K562 (cell line): Measurements from ENCODE around the gene CARMIL1. TPM values are rescaled to one million over a fixed set of nuclear protein-coding genes. Genes with fewer than 3 reads are reported as not detected.

Experiments
- ATAC-seq: fragments of 200-7000 bp; cut with Tn5 transposase; 3 replicates; pipeline ENCODE4 v1.9.1; 2020; ENCODE audit warnings: moderate library complexity
- BruUV-seq: library from RNA; stranded (reverse); fragments of 400-500 nt; replicated peaks from 2 replicates; lab custom pipeline; 2021; lab: Mats Ljungman, UMichigan
- CTCF ChIA-PET: fragments of 300-600 bp; formaldehyde crosslinking; extraction: SDS; loops from one replicate; lab custom pipeline; 2021; ENCODE audit warnings: low intra/inter-chr PET ratio; lab: Yijun Ruan, JAX
- POLR2A ChIA-PET: fragments of 300-600, 350-650 bp; sonication (Branson Sonifier 250); formaldehyde crosslinking; extraction: SDS; loops from one replicate; lab custom pipeline; 2021; ENCODE audit warnings: antibody characterized with exemption, inconsistent platforms; lab: Yijun Ruan, JAX
- DNase-seq, 4 experiments: peaks; one replicate each; pipeline versions ENCODE4 v3.0.0 to v3.0.0-alpha.2; 2011 to 2018; ENCODE audit warnings: low spot score in 3 of 4, mixed read lengths in 3 of 4; ENCODE audit errors: extremely low read depth in 1 of 4
- FAIRE-seq: peaks from 2 replicates; lab custom pipeline; 2011; peaks lifted over from hg19 to GRCh38; lab: Jason Lieb, UNC
- H2AFZ ChIP-seq: 2 replicates; pipeline ENCODE4 v1.6.0; 2011; ENCODE audit warnings: low read depth, low read length, control low read depth, inconsistent platforms
- H3K27ac ChIP-seq: fragments of 200-600 bp; 3 replicates; pipeline ENCODE4 v1.8.0; 2011; ENCODE audit warnings: low read depth, mild to moderate bottlenecking, control low read depth, inconsistent platforms, low read length, moderate library complexity, mixed read lengths; ENCODE audit errors: extremely low read depth
- H3K27me3 ChIP-seq, 2 experiments: fragments of 300-600 bp in 1 of 2; 2 replicates in 1 of 2; 3 replicates in 1 of 2; pipeline versions ENCODE4 v1.6.0 to v1.8.0; 2011; ENCODE audit warnings: inconsistent platforms in 2 of 2, low read length in 2 of 2, mild to moderate bottlenecking in 1 of 2, mixed read lengths in 1 of 2, moderate library complexity in 1 of 2; ENCODE audit not compliant: control insufficient read depth in 2 of 2, insufficient read depth in 2 of 2
- H3K36me3 ChIP-seq: fragments of 300-600 bp; 3 replicates; pipeline ENCODE4 v1.8.0; 2011; ENCODE audit warnings: mild to moderate bottlenecking, low read length, inconsistent platforms; ENCODE audit not compliant: control insufficient read depth, insufficient read depth
- H3K4me1 ChIP-seq, 2 experiments: fragments of 200-600 bp in 1 of 2; replicated peaks in 1 of 2; 2 replicates in 1 of 2; 3 replicates in 1 of 2; pipeline versions ENCODE4 v1.5.1 to v1.8.0; 2011; ENCODE audit warnings: inconsistent platforms in 2 of 2, low read length in 2 of 2, mild to moderate bottlenecking in 1 of 2, mixed read lengths in 1 of 2, moderate library complexity in 1 of 2; ENCODE audit not compliant: control insufficient read depth in 2 of 2, insufficient read depth in 2 of 2
- H3K4me2 ChIP-seq: 2 replicates; pipeline ENCODE4 v1.6.1; 2011; ENCODE audit warnings: low read length, control low read depth, inconsistent platforms, mixed read lengths; ENCODE audit not compliant: insufficient read depth
- H3K4me3 ChIP-seq: fragments of 200-600 bp; sonication (generic), shearing (Covaris generic); 2 replicates; pipeline ENCODE4 v1.5.1; 2016; ENCODE audit warnings: control low read depth, inconsistent platforms
- H3K79me2 ChIP-seq: fragments of 200-600 bp; 3 replicates; pipeline ENCODE4 v1.8.0; 2011; ENCODE audit warnings: low read length, inconsistent platforms; ENCODE audit not compliant: control insufficient read depth, insufficient read depth
- H3K9ac ChIP-seq, 2 experiments: 2 replicates each; pipeline versions ENCODE4 v1.6.0 to v1.6.1; 2011; ENCODE audit warnings: low read depth in 2 of 2, low read length in 2 of 2, control low read depth in 1 of 2, inconsistent platforms in 1 of 2, mild to moderate bottlenecking in 1 of 2, mixed read lengths in 1 of 2; ENCODE audit not compliant: insufficient read depth in 1 of 2
- H3K9me1 ChIP-seq: one replicate; pipeline ENCODE4 v1.6.0; 2011; ENCODE audit warnings: inconsistent platforms, mild to moderate bottlenecking, low read length, moderate library complexity; ENCODE audit not compliant: control insufficient read depth, insufficient read depth
- H3K9me3 ChIP-seq: replicated peaks from 2 replicates; pipeline ENCODE4 v1.5.1; 2011; ENCODE audit warnings: low read depth, low read length, inconsistent platforms; ENCODE audit not compliant: control insufficient read depth, insufficient read depth
- H4K20me1 ChIP-seq: replicated peaks from 2 replicates; pipeline ENCODE4 v1.6.1; 2011; ENCODE audit warnings: low read length, inconsistent platforms, mixed read lengths; ENCODE audit not compliant: control insufficient read depth, insufficient read depth
- DNMT1 ChIP-seq: fragments of 450-650 bp; IDR thresholded peaks from 2 replicates; pipeline ENCODE4 v1.6.1; 2016; ENCODE audit warnings: antibody characterized with exemption, mild to moderate bottlenecking
- ELK3 ChIP-seq: fragments of 450-650 bp; formaldehyde crosslinking; IDR thresholded peaks from 2 replicates; pipeline ENCODE4 v1.4.0; 2020; ENCODE audit warnings: mild to moderate bottlenecking
- JUND ChIP-seq, 2 experiments: IDR thresholded peaks; 2 replicates in 1 of 2; 3 replicates in 1 of 2; pipeline ENCODE4 v1.6.1; 2011; ENCODE audit warnings: borderline replicate concordance in 2 of 2, low read depth in 2 of 2, low read length in 2 of 2, improper control_type of control experiment in 1 of 2, missing biosample characterization in 1 of 2, missing genetic modification characterization in 1 of 2, missing genetic modification reagents in 1 of 2
- NR3C1 ChIP-seq: sonication (generic); formaldehyde crosslinking; IDR thresholded peaks from 2 replicates; pipeline ENCODE4 v1.8.1; 2022; ENCODE audit warnings: missing genetic modification reagents
- REST ChIP-seq, 2 experiments: fragments of 450-650 bp; formaldehyde crosslinking in 1 of 2; IDR thresholded peaks; 2 replicates each; pipeline versions ENCODE4 v1.4.0 to v1.6.1; 2014 to 2020; ENCODE audit warnings: mild to moderate bottlenecking in 2 of 2, borderline replicate concordance in 1 of 2, low read depth in 1 of 2
- ZBTB49 ChIP-seq: sonication (generic); formaldehyde crosslinking; IDR thresholded peaks from 2 replicates; pipeline ENCODE4 v1.8.0; 2022; ENCODE audit warnings: missing genetic modification reagents, mild to moderate bottlenecking, borderline replicate concordance
- ZNF395 ChIP-seq: fragments of 200-800 bp; sonication (Bioruptor generic); IDR thresholded peaks from 2 replicates; pipeline ENCODE4 v1.6.1; 2017; ENCODE audit warnings: missing genetic modification characterization, missing compliant biosample characterization
- WGBS: fragments of 100-300 bp; shearing (Covaris generic); methylation state at CpG from one replicate; pipeline ENCODE4 v1.1.6; 2016; ENCODE audit warnings: low coverage, mixed read lengths; ENCODE audit not compliant: insufficient coverage; ENCODE audit errors: missing lambda C conversion rate; 5-methylcytosine and 5-hydroxymethylcytosine counted together
- in situ Hi-C: fragments of 300-500 bp; cut with MboI; formaldehyde crosslinking; loops from 4 replicates; pipeline ENCODE4 v1.15.0; 2018; ENCODE audit warnings: inconsistent platforms, mixed read lengths
- intact Hi-C: fragments of 100-400 bp; cut with micrococcal nuclease; formaldehyde crosslinking; loops from 2 replicates; pipeline ENCODE4 v1.14.2; 2022
- polyA plus RNA-seq, 8 experiments: library from polyadenylated mRNA; depleted of rRNA in 4 of 8; stranded (reverse) in 5 of 8; unstranded in 3 of 8; fragments of >200 nt; fragmentation: Nextera tagmentation in 2 of 8; fragmentation: Illumina TruSeq in 1 of 8; extraction: Ambion mirVana in 2 of 8; extraction: Trizol in 1 of 8; gene quantifications; 2 replicates each; pipeline versions ENCODE4 v1.2.1 to v1.2.3, GENCODE V29; 2011 to 2014; ENCODE audit warnings: inconsistent platforms in 1 of 8, missing spikeins in 1 of 8
- total RNA-seq, 7 experiments: library from RNA; depleted of rRNA in 6 of 7; stranded (reverse); fragments of >200 nt in 6 of 7; fragmentation: Illumina TruSeq in 2 of 7; extraction: Trizol in 2 of 7; gene quantifications; 2 replicates each; pipeline versions ENCODE4 v1.2.1 to v1.2.3, GENCODE V29; 2011 to 2021; ENCODE audit warnings: low replicate concordance in 1 of 7

Gene CARMIL1
- total and polyA plus RNA-seq, 9 of the 15 experiments (the other 6 are each of a cell fraction or from before 2014, with no cell fraction given) = 0.04 to 0.32 (median 0.10) TPM; not detected in 1

GRCh38 chr6:25448965-25449538 lies 169.9 kb downstream of the CARMIL1 start:
- Histone ChIP-seq H3K4me3 (no peak overlapping the region), H3K4me1 (no peaks in the 10 kb centered on the region), H3K27me3 (no peaks in the 10 kb centered on the region), H3K4me2 (no peak overlapping the region), H3K79me2 (no peaks in the 10 kb centered on the region), H3K27ac (no peak overlapping the region), H3K9ac (no peak overlapping the region), H3K9me3 (no peaks in the 10 kb centered on the region), H3K36me3 (no peaks in the 10 kb centered on the region), H4K20me1 (no peaks in the 10 kb centered on the region), H2AFZ (no peak overlapping the region), H3K9me1 (no peaks in the 10 kb centered on the region)
- in situ Hi-C loops = no loop called here
- ChIA-PET POLR2A (interaction anchor here (0.6 to 1.5 kb wide), 2 partner anchors 13 to 185 kb away, joined by 3 read pairs; no protein-coding TSS in a partner anchor), CTCF (no interaction called here)
- 0% methylated on average over 2 of the region's 2 CpGs for WGBS
- no peak for DNase-seq
- ATAC-seq = no peak
- BruUV-seq = no TSS peak
- intact Hi-C loops = no loop called here
- no peak for FAIRE-seq
- no peak for TF ChIP-seq REST (IDR thresholded peaks at IDR 0.05; ENCODE audit: borderline replicate concordance)
- no peak for TF ChIP-seq REST (CRISPR knock-in tag; IDR thresholded peaks at IDR 0.05; ENCODE audit: low read depth)
- no peak for TF ChIP-seq DNMT1
- no peak for TF ChIP-seq NR3C1 (CRISPR knock-in tag)
- TF ChIP-seq JUND (IDR thresholded peaks at IDR 0.05; ENCODE audit: borderline replicate concordance, low read depth, low read length) = no peak
- TF ChIP-seq JUND (tag; IDR thresholded peaks at IDR 0.05; ENCODE audit: borderline replicate concordance, low read depth, low read length) = no peak
- TF ChIP-seq ZNF395 (CRISPR knock-in tag) = no peak
- TF ChIP-seq ZBTB49 (CRISPR knock-in tag) = no peak
- TF ChIP-seq ELK3 (CRISPR knock-in tag) = no peak
